ENCODE measurements around the gene ZBED4.

DNA sequence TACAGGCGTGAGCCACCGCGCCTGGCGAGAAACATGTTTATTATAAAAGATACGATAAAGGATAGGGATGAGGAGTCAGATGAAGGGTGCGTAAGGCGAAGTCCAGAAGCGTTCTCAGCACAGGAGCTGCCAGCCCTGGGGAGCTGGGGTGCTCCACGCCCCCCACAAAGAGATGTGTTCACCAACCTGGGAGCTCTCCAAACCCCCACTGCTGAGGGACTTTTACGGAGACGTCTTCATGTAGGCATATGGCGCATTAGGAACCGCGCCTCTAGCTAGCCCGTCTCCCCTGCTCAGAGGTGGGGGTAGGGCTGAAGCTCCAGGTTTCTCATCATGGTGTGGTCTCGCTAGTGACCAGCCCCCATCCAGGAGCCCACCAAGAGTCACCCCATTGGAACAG is 8.4 kb upstream of the ZBED4 start:
- TF ChIP-seq, protein P1, sequence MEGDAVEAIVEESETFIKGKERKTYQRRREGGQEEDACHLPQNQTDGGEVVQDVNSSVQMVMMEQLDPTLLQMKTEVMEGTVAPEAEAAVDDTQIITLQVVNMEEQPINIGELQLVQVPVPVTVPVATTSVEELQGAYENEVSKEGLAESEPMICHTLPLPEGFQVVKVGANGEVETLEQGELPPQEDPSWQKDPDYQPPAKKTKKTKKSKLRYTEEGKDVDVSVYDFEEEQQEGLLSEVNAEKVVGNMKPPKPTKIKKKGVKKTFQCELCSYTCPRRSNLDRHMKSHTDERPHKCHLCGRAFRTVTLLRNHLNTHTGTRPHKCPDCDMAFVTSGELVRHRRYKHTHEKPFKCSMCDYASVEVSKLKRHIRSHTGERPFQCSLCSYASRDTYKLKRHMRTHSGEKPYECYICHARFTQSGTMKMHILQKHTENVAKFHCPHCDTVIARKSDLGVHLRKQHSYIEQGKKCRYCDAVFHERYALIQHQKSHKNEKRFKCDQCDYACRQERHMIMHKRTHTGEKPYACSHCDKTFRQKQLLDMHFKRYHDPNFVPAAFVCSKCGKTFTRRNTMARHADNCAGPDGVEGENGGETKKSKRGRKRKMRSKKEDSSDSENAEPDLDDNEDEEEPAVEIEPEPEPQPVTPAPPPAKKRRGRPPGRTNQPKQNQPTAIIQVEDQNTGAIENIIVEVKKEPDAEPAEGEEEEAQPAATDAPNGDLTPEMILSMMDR (IDR thresholded peaks at IDR 0.05; ENCODE audit: low read depth, low read length), result no peak
- no peak for TF ChIP-seq EZH2phosphoT487 (IDR thresholded peaks at IDR 0.05; ENCODE audit: low read depth)

Measured in OCI-LY3 (cell line).